ENCODE data around the gene PIGBOS1. TPM values are rescaled to one million over a fixed set of nuclear protein-coding genes. Genes with fewer than 3 reads are reported as not detected.
A peak's percentile ranks its signal among the peaks of the same experiment; 100 is the strongest.

PIGBOS1 gene
- total RNA-seq = 10 to 100 TPM; 15.5 to 34.1 TPM

- H3K27me3 ChIP-seq (replicated peaks; ENCODE audit: insufficient read depth) = no peaks in the 10 kb centered on the region
- H3K27ac ChIP-seq = peak within 1 kb of the TSS; percentile 80 to 86
- TF ChIP-seq CTCF (IDR thresholded peaks at IDR 0.05) = peak in 2 of 4 experiments; percentile 7 to 36
- TF ChIP-seq POLR2A (IDR thresholded peaks at IDR 0.05) = peak; percentile 26
- TF ChIP-seq POLR2AphosphoS5 (IDR thresholded peaks at IDR 0.05) = peak; percentile 94
- peak; percentile 82 for DNase-seq (ENCODE audit: low spot score)
- H3K36me3 ChIP-seq = no peaks in the 10 kb centered on the region
- intact Hi-C loops (cut with DNase I) = no loop called here
- H3K9me3 ChIP-seq = no peaks in the 10 kb centered on the region
- no peaks in the 10 kb centered on the region for H3K4me1 ChIP-seq (replicated peaks)
- peak within 1 kb of the TSS; percentile 68 to 78 for H3K4me3 ChIP-seq
- 2% methylated on average over 49 of the region's 49 CpGs for WGBS
Observed at GRCh38 chr15:55318588-55319494, at the start of gene PIGBOS1, which contains the start of gene PIGB. Gene PIGBOS1 (minus strand): TSS chr15:55319123. CDS start chr15:55317792, 1,331 bp downstream. Gene PIGB (plus strand): TSS chr15:55319222. CDS start chr15:55319251, 29 bp downstream.

GRCh38 chr15:55366981-55367380 is 48.1 kb upstream of the PIGBOS1 start:
- H3K27me3 ChIP-seq (replicated peaks; ENCODE audit: insufficient read depth) = no peaks in the 10 kb centered on the region
- no peak for DNase-seq (ENCODE audit: low spot score)
- H3K27ac ChIP-seq = no peak overlapping the region
- intact Hi-C loops (cut with DNase I) = no loop called here
- no peaks in the 10 kb centered on the region for H3K9me3 ChIP-seq
- H3K4me1 ChIP-seq (replicated peaks) = no peaks in the 10 kb centered on the region
- WGBS = 85% methylated on average over 1 of the region's 1 CpG
- H3K36me3 ChIP-seq = no peaks in the 10 kb centered on the region
- no peak for TF ChIP-seq CTCF (IDR thresholded peaks at IDR 0.05)
- no peak for TF ChIP-seq POLR2AphosphoS5 (IDR thresholded peaks at IDR 0.05)
- no peak for TF ChIP-seq POLR2A (IDR thresholded peaks at IDR 0.05)
- no peak overlapping the region for H3K4me3 ChIP-seq

GRCh38 chr15:55362641-55363040 is 43.7 kb upstream of the PIGBOS1 start:
- no peaks in the 10 kb centered on the region for H3K9me3 ChIP-seq
- TF ChIP-seq POLR2AphosphoS5 (IDR thresholded peaks at IDR 0.05) (no peak), CTCF (IDR thresholded peaks at IDR 0.05) (no peak), POLR2A (IDR thresholded peaks at IDR 0.05) (no peak)
- H3K4me1 ChIP-seq (replicated peaks) = no peaks in the 10 kb centered on the region
- no peaks in the 10 kb centered on the region for H3K27me3 ChIP-seq (replicated peaks; ENCODE audit: insufficient read depth)
- H3K36me3 ChIP-seq = no peaks in the 10 kb centered on the region
- intact Hi-C loops (cut with DNase I) = no loop called here
- H3K27ac ChIP-seq = no peak overlapping the region
- DNase-seq (ENCODE audit: low spot score) = no peak
- WGBS = 89% methylated on average over 2 of the region's 2 CpGs
- H3K4me3 ChIP-seq = no peak overlapping the region

- intact Hi-C loops (cut with DNase I) = no loop called here
Observed at GRCh38 chr15:55361048-55361447, 42.1 kb upstream of the PIGBOS1 start.

More at GRCh38 chr15:55361048-55361447, 42.1 kb upstream of the PIGBOS1 start:
- Histone ChIP-seq H3K27ac (no peak overlapping the region), H3K27me3 (replicated peaks; ENCODE audit: insufficient read depth) (no peaks in the 10 kb centered on the region), H3K4me1 (replicated peaks) (no peaks in the 10 kb centered on the region), H3K36me3 (no peaks in the 10 kb centered on the region), H3K9me3 (no peaks in the 10 kb centered on the region), H3K4me3 (no peak overlapping the region)
- no peak for DNase-seq (ENCODE audit: low spot score)
- no peak for TF ChIP-seq POLR2AphosphoS5 (IDR thresholded peaks at IDR 0.05)
- no peak for TF ChIP-seq POLR2A (IDR thresholded peaks at IDR 0.05)
- no peak for TF ChIP-seq CTCF (IDR thresholded peaks at IDR 0.05)
- 90% methylated on average over 10 of the region's 10 CpGs for WGBS

Measured in prostate gland (tissue), 2 donors.